G401 (cell line): ENCODE results near the gene SPATA31A1. TPM values are rescaled to one million over a fixed set of nuclear protein-coding genes. Genes with fewer than 3 reads are reported as not detected.
"Not testable (repeated sequence)": the region's sequence is repeated elsewhere in the genome, so short reads cannot be mapped to it uniquely, and the experiment has no call there.

Experiments used
- DNase-seq: peaks from one replicate; pipeline ENCODE4 v3.0.0-alpha.2; 2015; ENCODE audit warnings: low spot score
- in situ Hi-C: cut with HindIII; loops from 2 replicates; pipeline ENCODE4 v1.10.0; 2016; ENCODE audit warnings: low sequenced_read_pairs, mixed read lengths
- total RNA-seq: library from RNA; depleted of rRNA; stranded (reverse); fragments of >200 nt; shearing (Covaris generic); gene quantifications from 2 replicates; pipeline ENCODE4 v1.2.3, GENCODE V29; 2014; rRNA removed

SPATA31A1 gene
- not detected in 2 replicates for total RNA-seq

GRCh38 chr9:39355369-39355768 is at the start of gene SPATA31A1:
Gene SPATA31A1 (plus strand): TSS chr9:39355669. CDS start chr9:39355731, 62 bp downstream.
- DNase-seq, in situ Hi-C loops: not testable (repeated sequence)

GRCh38 chr9:39407261-39408204 is 52.1 kb downstream of the SPATA31A1 start:
- in situ Hi-C loops = not testable (repeated sequence)

GRCh38 chr9:39411254-39411940 is 55.9 kb downstream of the SPATA31A1 start:
- in situ Hi-C loops, DNase-seq: not testable (repeated sequence)

More at GRCh38 chr9:39407261-39408204, 52.1 kb downstream of the SPATA31A1 start:
- DNase-seq = not testable (repeated sequence)

Other genes starting within 250 kb of the SPATA31A1 start
- 9.8 and 18.0 TPM in 2 replicates for gene CNTNAP3, start 67.5 kb upstream of the SPATA31A1 start, total RNA-seq